Vagina (tissue), 2 donors: Measurements from ENCODE around the gene CAND1.

Experiments used
- POLR2A ChIP-seq, 2 donors: fragments of 450-650 bp; IDR thresholded peaks; one replicate each; pipeline ENCODE4 v1.6.1; 2017; ENCODE audit warnings: antibody characterized with exemption in 2 of 2, mild to moderate bottlenecking in 2 of 2, moderate library complexity in 2 of 2
- POLR2AphosphoS5 ChIP-seq, 2 donors: sonication (generic); formaldehyde crosslinking; IDR thresholded peaks; one replicate each; pipeline ENCODE4 v1.9.0; 2017; ENCODE audit warnings: antibody characterized with exemption in 2 of 2, mild to moderate bottlenecking in 2 of 2, low read depth in 1 of 2; ENCODE audit not compliant: insufficient read depth in 1 of 2
- TF ChIP-seq, protein P1 (sequence below), 3 experiments: fragments of 450-650 bp in 2 of 3; fragments of 200-600 bp in 1 of 3; sonication (generic) in 1 of 3; IDR thresholded peaks; one replicate each; pipeline ENCODE4 v1.5.1; 2017 to 2019; ENCODE audit warnings: antibody characterized with exemption in 3 of 3, mild to moderate bottlenecking in 2 of 3, moderate library complexity in 2 of 3

DNA sequence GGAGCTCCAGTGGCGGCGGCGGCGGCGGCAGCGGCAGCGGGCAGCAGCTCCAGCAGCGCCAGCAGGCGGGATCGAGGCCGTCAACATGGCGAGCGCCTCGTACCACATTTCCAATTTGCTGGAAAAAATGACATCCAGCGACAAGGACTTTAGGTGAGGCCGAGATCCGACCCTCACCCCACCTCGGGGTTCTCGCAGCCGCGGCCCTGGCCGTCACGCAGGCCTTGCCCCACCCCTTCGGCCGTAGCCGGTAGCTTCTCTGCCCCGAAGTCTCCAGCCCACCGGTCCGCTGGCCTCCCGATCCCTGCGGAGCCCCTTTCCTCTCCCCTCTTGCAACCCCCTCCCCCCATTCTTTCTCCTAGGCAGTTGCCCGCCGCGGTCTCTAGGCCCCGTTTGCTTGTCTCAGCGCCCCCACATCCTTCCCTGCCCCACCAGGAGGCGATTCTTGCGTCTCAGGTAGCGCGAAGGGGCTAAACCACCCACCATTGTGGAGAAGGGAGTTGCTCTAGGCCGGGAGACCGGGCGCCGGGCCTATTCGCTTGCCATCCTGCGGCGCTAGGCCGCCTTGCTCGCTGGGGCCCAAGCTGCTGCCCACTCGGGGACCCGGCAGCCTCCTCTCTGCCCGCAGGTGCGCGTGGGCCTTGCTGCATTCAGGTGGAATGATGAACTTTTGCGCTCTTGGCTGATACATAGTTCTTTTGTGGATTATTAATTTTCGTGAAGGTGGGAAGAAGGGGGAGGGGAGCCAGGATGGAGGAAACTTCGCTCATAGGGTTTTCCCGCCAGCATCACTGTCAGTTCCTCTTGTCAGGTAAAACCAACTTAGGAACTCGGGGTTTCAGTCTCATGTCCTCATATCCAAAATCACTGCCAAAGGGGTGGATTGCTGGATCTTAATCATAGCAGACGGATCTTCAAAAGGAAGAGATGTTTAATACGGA is 745 bp downstream of the CAND1 start:
- TF ChIP-seq, protein P1, sequence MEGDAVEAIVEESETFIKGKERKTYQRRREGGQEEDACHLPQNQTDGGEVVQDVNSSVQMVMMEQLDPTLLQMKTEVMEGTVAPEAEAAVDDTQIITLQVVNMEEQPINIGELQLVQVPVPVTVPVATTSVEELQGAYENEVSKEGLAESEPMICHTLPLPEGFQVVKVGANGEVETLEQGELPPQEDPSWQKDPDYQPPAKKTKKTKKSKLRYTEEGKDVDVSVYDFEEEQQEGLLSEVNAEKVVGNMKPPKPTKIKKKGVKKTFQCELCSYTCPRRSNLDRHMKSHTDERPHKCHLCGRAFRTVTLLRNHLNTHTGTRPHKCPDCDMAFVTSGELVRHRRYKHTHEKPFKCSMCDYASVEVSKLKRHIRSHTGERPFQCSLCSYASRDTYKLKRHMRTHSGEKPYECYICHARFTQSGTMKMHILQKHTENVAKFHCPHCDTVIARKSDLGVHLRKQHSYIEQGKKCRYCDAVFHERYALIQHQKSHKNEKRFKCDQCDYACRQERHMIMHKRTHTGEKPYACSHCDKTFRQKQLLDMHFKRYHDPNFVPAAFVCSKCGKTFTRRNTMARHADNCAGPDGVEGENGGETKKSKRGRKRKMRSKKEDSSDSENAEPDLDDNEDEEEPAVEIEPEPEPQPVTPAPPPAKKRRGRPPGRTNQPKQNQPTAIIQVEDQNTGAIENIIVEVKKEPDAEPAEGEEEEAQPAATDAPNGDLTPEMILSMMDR (IDR thresholded peaks at IDR 0.05): no peak
- TF ChIP-seq POLR2A (IDR thresholded peaks at IDR 0.05) (no peak), POLR2AphosphoS5 (IDR thresholded peaks at IDR 0.05; ENCODE audit: insufficient read depth in 1 of 2, low read depth in 1 of 2) (no peak)
